Globus pallidus (tissue), 1 donor: Measurements from ENCODE around the gene HHIP.

Experiments used
- DNase-seq: peaks from one replicate; pipeline ENCODE4 v3.0.0-alpha.2; 2015; ENCODE audit warnings: low spot score

Gene HHIP

GRCh38 chr4:144645631-144646522, at the start of gene HHIP:
Gene HHIP, plus strand, starts transcription at chr4:144646156. Its CDS starts 520 bp downstream, at chr4:144646676.
- DNase-seq, result peak; percentile 88

- DNase-seq, result no peak
Observed at GRCh38 chr4:144597171-144597570, 48.8 kb upstream of the HHIP start.

GRCh38 chr4:144599621-144600020, 46.3 kb upstream of the HHIP start:
- no peak for DNase-seq

GRCh38 chr4:144611850-144612249, 34.1 kb upstream of the HHIP start:
- peak; percentile 64 for DNase-seq

- no peak for DNase-seq
Observed at GRCh38 chr4:144614850-144615585, 30.9 kb upstream of the HHIP start.

- no peak for DNase-seq
Observed at GRCh38 chr4:144621681-144622080, 24.3 kb upstream of the HHIP start.

- DNase-seq, result no peak
Observed at GRCh38 chr4:144627663-144628076, 18.3 kb upstream of the HHIP start.

GRCh38 chr4:144633215-144633614, 12.7 kb upstream of the HHIP start:
- DNase-seq, result no peak

GRCh38 chr4:144634978-144635747, 10.8 kb upstream of the HHIP start:
- DNase-seq, result no peak

- DNase-seq, result no peak
Observed at GRCh38 chr4:144644368-144645101, 1.4 kb upstream of the HHIP start.

GRCh38 chr4:144645102-144645630, 790 bp upstream of the HHIP start:
- DNase-seq, result peak; percentile 47

- DNase-seq, result peak; percentile 73
Observed at GRCh38 chr4:144646523-144647094, 653 bp downstream of the HHIP start.

- DNase-seq, result peak; percentile 72
Observed at GRCh38 chr4:144647095-144647561, 1.2 kb downstream of the HHIP start.

GRCh38 chr4:144647590-144647989, 1.6 kb downstream of the HHIP start:
- DNase-seq, result peak; percentile 59

GRCh38 chr4:144648042-144648441, 2.1 kb downstream of the HHIP start:
- DNase-seq, result peak; percentile 84

GRCh38 chr4:144649646-144650045, 3.7 kb downstream of the HHIP start:
- DNase-seq, result peak; percentile 84

GRCh38 chr4:144650311-144651005, 4.5 kb downstream of the HHIP start:
- peak; percentile 52 for DNase-seq

GRCh38 chr4:144653781-144654545, 8.0 kb downstream of the HHIP start:
- DNase-seq, result no peak

- DNase-seq, result no peak
Observed at GRCh38 chr4:144655491-144655890, 9.5 kb downstream of the HHIP start.
